Skeletal muscle tissue (tissue), 5 donors: ENCODE data around the gene FCRL6. TPM values are rescaled to one million over a fixed set of nuclear protein-coding genes. Genes with fewer than 3 reads are reported as not detected.

ENCODE experiments used
- H3K27ac ChIP-seq: one replicate; pipeline ENCODE4 v1.7.0; 2013; ENCODE audit warnings: mild to moderate bottlenecking, low read depth, low read length, inconsistent platforms
- H3K27me3 ChIP-seq, 3 donors: one replicate each; pipeline ENCODE4 v1.7.0; 2013; ENCODE audit warnings: low read length in 3 of 3; ENCODE audit not compliant: control insufficient read depth in 3 of 3, insufficient read depth in 3 of 3
- H3K36me3 ChIP-seq, 3 donors: one replicate each; pipeline ENCODE4 v1.7.0; 2013; ENCODE audit warnings: low read length in 3 of 3; ENCODE audit not compliant: control insufficient read depth in 3 of 3, insufficient read depth in 3 of 3
- H3K4me1 ChIP-seq, 3 donors: one replicate each; pipeline ENCODE4 v1.7.0; 2013; ENCODE audit warnings: low read length in 3 of 3, mild to moderate bottlenecking in 3 of 3; ENCODE audit not compliant: control insufficient read depth in 3 of 3, insufficient read depth in 3 of 3
- H3K4me3 ChIP-seq, 3 donors: one replicate each; pipeline ENCODE4 v1.7.0; 2013; ENCODE audit warnings: low read length in 3 of 3
- H3K9ac ChIP-seq, 3 donors: one replicate each; pipeline ENCODE4 v1.7.0; 2013; ENCODE audit warnings: low read length in 3 of 3, mild to moderate bottlenecking in 3 of 3, moderate library complexity in 2 of 3, low read depth in 1 of 3
- H3K9me3 ChIP-seq, 3 donors: one replicate each; pipeline ENCODE4 v1.7.0; 2013; ENCODE audit warnings: low read length in 3 of 3; ENCODE audit not compliant: control insufficient read depth in 3 of 3
- small RNA-seq: library from RNA; depleted of rRNA; stranded (forward); fragments of <200 nt; gene quantifications from one replicate; pipeline ENCODE3, GENCODE V24; 2014
- total RNA-seq: library from RNA; depleted of rRNA; stranded (reverse); fragments of >200 nt; gene quantifications from one replicate; pipeline ENCODE4 v1.2.3, GENCODE V29; 2014
- donor health status: Osteomylitis.

Gene FCRL6
- total RNA-seq, 1 donor from 2014 or later: not detected

DNA sequence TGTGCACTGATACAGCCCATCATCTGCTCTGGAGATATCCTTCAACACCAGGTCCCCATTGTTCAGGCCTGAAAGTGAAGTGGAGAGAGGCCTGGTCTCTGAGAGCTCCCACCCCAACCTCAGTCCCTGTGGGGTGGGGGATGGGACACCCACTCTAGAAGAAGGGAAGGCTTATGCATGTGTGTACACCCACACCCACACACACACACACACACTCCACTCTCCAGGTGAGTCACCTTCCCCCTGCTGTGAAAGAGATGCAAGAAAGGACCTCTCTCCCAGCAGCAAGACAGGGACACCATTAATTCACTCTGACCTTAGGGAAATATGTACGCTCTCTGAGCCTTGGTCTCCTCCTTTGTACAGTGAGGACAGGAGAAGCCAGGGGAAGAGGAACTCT, 54.4 kb downstream of the FCRL6 start:
- Histone ChIP-seq H3K27me3 (no peaks in the 10 kb centered on the region), H3K27ac (no peak overlapping the region), H3K9ac (no peak overlapping the region), H3K9me3 (no peaks in the 10 kb centered on the region), H3K4me3 (no peak overlapping the region), H3K4me1 (peaks cover 0 to 4% (median 2%) of the 10 kb centered on the region in 3 donors), H3K36me3 (no peaks in the 10 kb centered on the region)

GRCh38 chr1:159857889-159858288, 55.7 kb downstream of the FCRL6 start:
- Histone ChIP-seq H3K36me3 (no peaks in the 10 kb centered on the region), H3K9ac (no peak overlapping the region), H3K27ac (no peak overlapping the region), H3K4me3 (no peak overlapping the region), H3K9me3 (no peaks in the 10 kb centered on the region), H3K27me3 (peaks cover 0 to 5% (median 0%) of the 10 kb centered on the region in 3 donors), H3K4me1 (peaks cover 0 to 4% (median 2%) of the 10 kb centered on the region in 3 donors)

DNA sequence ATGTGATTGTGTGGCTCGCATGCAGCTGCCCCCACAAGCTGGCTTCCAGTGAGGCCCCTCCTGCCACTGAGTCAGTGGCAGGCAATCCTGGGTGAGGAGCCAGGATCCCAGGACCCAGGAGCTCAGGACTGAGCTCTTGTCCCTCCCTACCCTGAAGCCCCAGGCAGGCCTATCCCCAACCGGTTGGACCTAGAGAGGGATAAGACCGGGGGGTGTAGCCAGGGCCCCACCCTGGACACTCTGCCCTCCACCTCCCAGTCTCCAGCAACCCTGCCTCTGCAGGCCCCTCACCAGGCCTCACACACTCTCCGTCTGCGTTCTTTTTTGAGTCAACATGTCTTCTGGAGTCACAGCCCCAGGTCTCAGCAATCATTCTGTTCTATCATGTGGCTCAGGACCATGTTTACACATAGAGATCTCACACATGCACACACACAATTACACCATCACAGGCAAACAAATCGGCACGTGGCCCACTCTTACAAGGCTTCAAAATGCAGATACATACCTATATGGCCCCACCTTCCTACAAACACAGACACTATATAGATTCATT, 57.7 kb downstream of the FCRL6 start:
- peaks cover 0 to 3% (median 2%) of the 10 kb centered on the region in 3 donors for H3K4me1 ChIP-seq
- no peaks in the 10 kb centered on the region for H3K9me3 ChIP-seq
- H3K27ac ChIP-seq: no peak overlapping the region
- no peak overlapping the region for H3K9ac ChIP-seq
- H3K36me3 ChIP-seq: no peaks in the 10 kb centered on the region
- peaks cover 0 to 7% (median 0%) of the 10 kb centered on the region in 3 donors for H3K27me3 ChIP-seq
- no peak overlapping the region for H3K4me3 ChIP-seq

DNA sequence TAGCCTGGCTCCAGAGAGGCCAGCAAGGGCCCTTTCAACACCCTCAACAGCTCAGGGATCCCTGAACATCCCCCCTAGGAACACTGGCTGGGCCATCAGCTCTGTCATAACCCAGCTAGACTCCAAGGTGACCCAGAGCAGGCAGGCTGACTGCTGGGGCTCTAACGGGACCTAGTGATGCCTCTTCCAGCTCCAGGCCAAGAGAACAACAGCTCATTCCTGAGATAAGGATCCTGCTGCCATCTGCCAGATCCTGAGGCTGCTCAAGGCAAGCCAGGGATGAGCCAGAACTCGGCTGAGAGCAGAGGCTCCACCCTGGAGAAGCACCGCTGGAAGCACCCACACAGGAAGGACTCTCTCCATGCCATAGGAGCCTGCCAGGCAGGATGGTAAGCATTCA, 58.3 kb downstream of the FCRL6 start:
- no peaks in the 10 kb centered on the region for H3K4me1 ChIP-seq
- H3K9ac ChIP-seq: no peak overlapping the region
- H3K36me3 ChIP-seq: no peaks in the 10 kb centered on the region
- H3K27ac ChIP-seq: no peak overlapping the region
- H3K27me3 ChIP-seq: peaks cover 0 to 7% (median 0%) of the 10 kb centered on the region in 3 donors
- no peaks in the 10 kb centered on the region for H3K9me3 ChIP-seq
- H3K4me3 ChIP-seq: no peak overlapping the region

DNA sequence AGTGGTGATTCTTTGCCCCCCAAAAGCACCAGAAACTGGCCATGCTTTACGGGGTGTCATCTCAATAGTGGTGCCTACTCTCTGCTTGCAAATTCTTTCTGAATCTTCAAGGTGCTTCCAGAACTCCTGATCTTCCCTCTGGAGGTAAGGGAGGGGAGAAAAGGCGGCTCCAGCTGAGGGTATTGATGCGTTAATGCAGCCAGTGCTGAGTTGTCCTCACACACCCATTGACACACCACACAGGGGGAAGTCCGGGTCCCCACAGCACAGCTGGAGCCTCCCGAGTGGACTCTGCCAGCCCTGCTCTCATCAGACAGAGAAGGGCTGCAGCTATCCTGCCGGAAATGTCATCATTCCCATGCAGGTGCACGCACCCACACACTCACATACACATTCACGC, 59.1 kb downstream of the FCRL6 start:
- Histone ChIP-seq H3K9me3 (no peaks in the 10 kb centered on the region), H3K27ac (no peak overlapping the region), H3K36me3 (no peaks in the 10 kb centered on the region), H3K4me1 (no peaks in the 10 kb centered on the region), H3K9ac (no peak overlapping the region), H3K4me3 (no peak overlapping the region), H3K27me3 (peaks cover 0 to 7% (median 0%) of the 10 kb centered on the region in 3 donors)

GRCh38 chr1:159862031-159862430, 59.9 kb downstream of the FCRL6 start:
- Histone ChIP-seq H3K36me3 (no peaks in the 10 kb centered on the region), H3K4me1 (peaks cover 0 to under 1% (median 0%) of the 10 kb centered on the region in 3 donors), H3K9ac (no peak overlapping the region), H3K9me3 (no peaks in the 10 kb centered on the region), H3K4me3 (no peak overlapping the region), H3K27me3 (peaks cover 0 to 7% (median 0%) of the 10 kb centered on the region in 3 donors), H3K27ac (no peak overlapping the region)

- H3K36me3 ChIP-seq: no peaks in the 10 kb centered on the region
- no peak within 1 kb of the TSS for H3K27ac ChIP-seq
- H3K4me3 ChIP-seq: no peak within 1 kb of the TSS
- no peaks in the 10 kb centered on the region for H3K9me3 ChIP-seq
- H3K4me1 ChIP-seq: peaks cover 2 to 5% (median 4%) of the 10 kb centered on the region in 3 donors
- H3K27me3 ChIP-seq: peaks cover 0 to 7% (median 0%) of the 10 kb centered on the region in 3 donors
- H3K9ac ChIP-seq: no peak within 1 kb of the TSS
Observed at GRCh38 chr1:159862557-159862956, 60.4 kb downstream of the FCRL6 start, which contains the start of gene VSIG8. Gene VSIG8, minus strand, starts transcription at chr1:159862657. Its CDS starts 136 bp downstream, at chr1:159862521.

GRCh38 chr1:159864262-159864661, 62.1 kb downstream of the FCRL6 start:
- peaks cover 0 to 7% (median 0%) of the 10 kb centered on the region in 3 donors for H3K27me3 ChIP-seq
- no peaks in the 10 kb centered on the region for H3K36me3 ChIP-seq
- H3K4me3 ChIP-seq: no peak overlapping the region
- peaks cover 8 to 10% (median 9%) of the 10 kb centered on the region in 3 donors for H3K4me1 ChIP-seq
- no peaks in the 10 kb centered on the region for H3K9me3 ChIP-seq
- no peak overlapping the region for H3K9ac ChIP-seq
- H3K27ac ChIP-seq: no peak overlapping the region

Small RNAs within 50 kb of the gene (small RNA-seq; reads per million reads assigned to genes)
- 3.2 reads per million, percentile 88 among the genes with 10 or more reads in this experiment for gene RF00570

Other genes starting within 250 kb of the FCRL6 start
- gene APCS, start 214.5 kb upstream of the FCRL6 start, total RNA-seq: 0.52 TPM
- gene CRP, start 87.8 kb upstream of the FCRL6 start, total RNA-seq: not detected
- 7.3 TPM for gene DUSP23, start 21.4 kb upstream of the FCRL6 start, total RNA-seq
- 1.6 TPM for gene SLAMF8, start 24.5 kb downstream of the FCRL6 start, total RNA-seq
- gene VSIG8, start 60.3 kb downstream of the FCRL6 start, total RNA-seq: not detected
- not detected for gene CFAP45, start 97.8 kb downstream of the FCRL6 start, total RNA-seq
- 85.1 TPM for gene TAGLN2, start 123.1 kb downstream of the FCRL6 start, total RNA-seq
- gene IGSF9, start 143.3 kb downstream of the FCRL6 start, total RNA-seq: under 0.01 TPM
- not detected for gene SLAMF9, start 151.9 kb downstream of the FCRL6 start, total RNA-seq
- 3.1 TPM for gene PIGM, start 229.6 kb downstream of the FCRL6 start, total RNA-seq